HG03135 (cell line): ENCODE measurements around the gene ARHGAP5.

Experiments
- ATAC-seq: cut with Tn5 transposase; IDR thresholded peaks from one replicate; pipeline ENCODE4 v1.9.1; 2021; ENCODE audit warnings: mild to moderate bottlenecking, moderate library complexity; ENCODE audit not compliant: unreplicated experiment

Gene ARHGAP5

DNA sequence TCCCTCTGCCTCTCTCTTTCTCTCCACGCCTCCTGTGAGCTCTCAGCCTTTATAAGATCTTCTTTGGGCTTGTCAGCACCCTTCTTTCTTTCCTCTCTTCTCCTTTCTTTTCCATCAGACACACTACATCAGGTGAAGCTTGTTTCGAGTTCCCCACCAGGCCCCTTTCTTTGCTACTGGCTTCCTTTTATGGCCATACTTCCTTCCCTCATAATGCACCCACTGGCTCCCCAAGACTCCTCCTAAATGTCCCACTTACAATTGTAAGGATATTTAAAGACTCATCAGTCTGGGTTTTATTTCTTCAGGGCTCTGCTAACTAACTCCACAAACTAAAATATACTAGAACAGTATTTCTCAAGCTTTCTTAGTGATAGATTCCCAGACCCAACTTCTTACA lies 129.4 kb downstream of the ARHGAP5 start:
- no peak for ATAC-seq

DNA sequence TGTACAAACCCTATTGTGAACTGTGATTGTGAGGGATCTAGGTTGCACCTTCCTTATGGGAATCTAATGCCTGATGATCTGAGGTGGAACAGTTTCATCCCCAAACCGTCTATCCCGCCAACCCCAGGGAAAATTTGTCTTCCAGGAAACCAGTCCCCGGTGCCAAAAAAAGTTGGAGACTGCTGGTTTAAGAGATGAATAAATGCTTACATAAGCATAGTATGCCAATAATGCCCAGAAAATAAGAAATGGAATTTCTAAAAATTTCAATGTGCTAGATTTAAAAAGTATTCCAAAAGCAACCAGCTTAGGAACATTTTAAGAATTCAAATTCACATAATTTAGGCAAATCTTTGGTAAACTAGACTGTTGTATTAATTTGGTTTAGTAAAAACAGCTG lies 131.4 kb downstream of the ARHGAP5 start:
- ATAC-seq = no peak
